ENCODE results near the gene KYAT1.

DNA sequence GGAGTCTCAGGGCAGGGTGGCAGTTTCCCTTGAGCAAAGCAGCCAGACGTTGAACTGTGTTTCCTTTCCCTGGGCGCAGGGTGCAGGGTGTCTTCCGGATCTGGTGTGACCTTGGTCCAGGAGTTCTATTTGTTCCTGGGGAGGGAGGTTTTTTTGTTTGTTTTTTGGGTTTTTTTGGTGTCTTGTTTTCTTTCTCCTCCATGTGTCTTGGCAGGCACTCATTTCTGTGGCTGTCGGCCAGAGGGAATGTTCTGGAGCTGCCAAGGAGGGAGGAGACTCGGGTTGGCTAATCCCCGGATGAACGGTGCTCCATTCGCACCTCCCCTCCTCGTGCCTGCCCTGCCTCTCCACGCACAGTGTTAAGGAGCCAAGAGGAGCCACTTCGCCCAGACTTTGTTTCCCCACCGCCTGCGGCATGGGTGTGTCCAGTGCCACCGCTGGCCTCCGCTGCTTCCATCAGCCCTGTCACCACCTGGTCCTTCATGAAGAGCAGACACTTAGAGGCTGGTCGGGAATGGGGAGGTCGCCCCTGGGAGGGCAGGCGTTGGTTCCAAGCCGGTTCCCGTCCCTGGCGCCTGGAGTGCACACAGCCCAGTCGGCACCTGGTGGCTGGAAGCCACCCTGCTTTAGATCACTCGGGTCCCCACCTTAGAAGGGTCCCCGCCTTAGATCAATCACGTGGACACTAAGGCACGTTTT lies 35.5 kb upstream of the KYAT1 start:
- TF ChIP-seq, protein P1, sequence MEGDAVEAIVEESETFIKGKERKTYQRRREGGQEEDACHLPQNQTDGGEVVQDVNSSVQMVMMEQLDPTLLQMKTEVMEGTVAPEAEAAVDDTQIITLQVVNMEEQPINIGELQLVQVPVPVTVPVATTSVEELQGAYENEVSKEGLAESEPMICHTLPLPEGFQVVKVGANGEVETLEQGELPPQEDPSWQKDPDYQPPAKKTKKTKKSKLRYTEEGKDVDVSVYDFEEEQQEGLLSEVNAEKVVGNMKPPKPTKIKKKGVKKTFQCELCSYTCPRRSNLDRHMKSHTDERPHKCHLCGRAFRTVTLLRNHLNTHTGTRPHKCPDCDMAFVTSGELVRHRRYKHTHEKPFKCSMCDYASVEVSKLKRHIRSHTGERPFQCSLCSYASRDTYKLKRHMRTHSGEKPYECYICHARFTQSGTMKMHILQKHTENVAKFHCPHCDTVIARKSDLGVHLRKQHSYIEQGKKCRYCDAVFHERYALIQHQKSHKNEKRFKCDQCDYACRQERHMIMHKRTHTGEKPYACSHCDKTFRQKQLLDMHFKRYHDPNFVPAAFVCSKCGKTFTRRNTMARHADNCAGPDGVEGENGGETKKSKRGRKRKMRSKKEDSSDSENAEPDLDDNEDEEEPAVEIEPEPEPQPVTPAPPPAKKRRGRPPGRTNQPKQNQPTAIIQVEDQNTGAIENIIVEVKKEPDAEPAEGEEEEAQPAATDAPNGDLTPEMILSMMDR (IDR thresholded peaks at IDR 0.05; ENCODE audit: borderline replicate concordance, extremely low read depth, low read length, poor library complexity, severe bottlenecking) = no peak
- TF ChIP-seq EZH2 (IDR thresholded peaks at IDR 0.05; ENCODE audit: borderline replicate concordance, low read depth, low read length, severe bottlenecking) = no peak

Data from DND-41 (cell line).